Stimulated activated CD4-positive, alpha-beta T cell treated with anti-CD3 and anti-CD28 coated beads, Interleukin-12 subunit alpha, Interleukin-12 subunit beta, amount 100 ng/mL, for 4 hours (primary cell): ENCODE measurements around the gene GPR83.
"Not testable (repeated sequence)": the region's sequence is repeated elsewhere in the genome, so short reads cannot be mapped to it uniquely, and the experiment has no call there.

Experiments used
- DNase-seq: peaks from one replicate; pipeline ENCODE4 v3.0.0-alpha.2; 2020

The GPR83 gene

DNA sequence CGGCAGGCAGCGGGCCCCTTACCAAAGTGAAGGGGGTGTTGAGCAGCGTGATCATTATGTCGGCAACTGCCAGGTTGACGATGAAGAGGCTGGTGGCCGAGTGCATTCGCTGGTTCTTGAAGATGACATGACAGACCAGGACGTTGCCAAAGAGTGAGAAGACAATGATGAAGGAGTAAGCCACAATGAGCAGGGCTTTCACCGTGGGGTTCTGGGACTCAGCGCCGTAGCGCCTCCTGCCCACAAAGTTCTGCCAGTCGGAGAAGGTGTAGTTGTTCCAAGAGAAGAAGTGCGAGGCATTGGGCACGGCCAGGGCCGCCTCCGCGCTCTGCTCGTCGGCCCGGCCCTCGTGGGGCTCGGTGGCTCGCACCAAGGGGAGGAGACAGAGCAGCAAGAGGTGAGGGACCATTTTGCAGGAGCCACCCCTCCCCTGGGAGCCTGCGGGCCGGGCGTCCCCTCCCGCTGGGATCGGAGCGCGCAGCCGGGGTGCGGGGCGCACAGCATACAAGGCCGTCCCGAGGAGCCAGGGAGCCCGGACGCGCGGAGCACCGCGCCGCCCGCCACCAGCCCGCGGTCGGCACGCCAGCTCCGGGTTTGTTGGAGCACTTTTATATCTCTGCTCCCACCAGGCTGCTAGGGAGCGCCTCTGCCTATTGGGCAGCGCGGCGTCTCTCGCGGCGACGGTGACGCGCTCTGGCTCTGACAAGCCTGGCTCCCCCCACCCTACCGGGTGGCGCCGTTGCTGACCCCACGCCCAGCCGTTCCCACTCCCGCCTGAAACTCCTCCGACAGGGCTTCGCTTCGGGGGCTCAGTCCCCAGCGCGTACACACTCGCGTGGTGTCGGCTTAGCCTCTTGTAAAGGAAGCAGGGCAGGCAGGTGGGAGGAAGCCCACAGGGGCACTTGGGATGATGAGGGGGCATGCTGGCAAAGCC lies at the start of gene GPR83:
Gene GPR83 (minus strand): TSS at position 581 of the 934 bp plus-strand sequence. CDS start 172 bp downstream, at position 409.
- DNase-seq: no peak

DNA sequence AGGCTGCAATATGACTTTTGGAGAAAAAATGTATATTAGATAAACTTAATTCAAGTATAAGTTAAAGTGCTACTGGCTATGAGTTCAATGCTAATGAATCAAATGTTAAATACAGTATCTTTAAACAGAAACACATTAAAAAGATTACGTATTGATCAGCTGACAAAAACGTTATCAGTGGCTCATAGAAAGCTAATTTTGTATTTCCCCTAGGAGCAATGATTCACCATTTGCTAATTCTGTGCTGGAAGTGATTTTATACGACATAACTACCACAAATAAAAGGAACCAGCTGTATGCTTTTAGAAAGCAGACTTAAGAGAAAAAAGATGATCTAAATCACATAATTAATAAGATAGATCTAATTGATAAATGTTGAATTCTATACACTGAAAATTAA lies 48.8 kb upstream of the GPR83 start:
- no peak for DNase-seq

GRCh38 chr11:94449437-94449836 lies 48.2 kb upstream of the GPR83 start:
- no peak for DNase-seq

DNA sequence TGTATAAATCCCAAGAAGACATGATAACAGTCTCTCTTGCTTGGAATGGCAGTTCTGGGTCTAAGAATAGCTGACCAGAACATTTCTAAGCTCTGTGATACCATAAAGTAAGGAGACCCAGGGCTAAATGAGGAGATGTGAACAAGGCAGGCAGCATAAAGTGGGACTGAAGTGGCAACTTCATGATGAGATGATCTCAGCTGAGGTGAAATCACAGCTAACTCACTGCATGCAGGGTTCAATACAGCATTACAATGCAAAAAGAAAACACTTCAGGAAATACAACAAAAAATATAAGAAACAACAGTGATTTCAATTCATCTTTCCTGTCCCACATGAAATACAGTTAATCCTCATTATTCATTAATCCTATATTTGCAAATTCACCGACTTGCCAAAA lies 47.8 kb upstream of the GPR83 start:
- no peak for DNase-seq

- no peak for DNase-seq
Measured at GRCh38 chr11:94447149-94447548, 45.9 kb upstream of the GPR83 start.

- no peak for DNase-seq
Measured at GRCh38 chr11:94445641-94446040, 44.4 kb upstream of the GPR83 start.

DNA sequence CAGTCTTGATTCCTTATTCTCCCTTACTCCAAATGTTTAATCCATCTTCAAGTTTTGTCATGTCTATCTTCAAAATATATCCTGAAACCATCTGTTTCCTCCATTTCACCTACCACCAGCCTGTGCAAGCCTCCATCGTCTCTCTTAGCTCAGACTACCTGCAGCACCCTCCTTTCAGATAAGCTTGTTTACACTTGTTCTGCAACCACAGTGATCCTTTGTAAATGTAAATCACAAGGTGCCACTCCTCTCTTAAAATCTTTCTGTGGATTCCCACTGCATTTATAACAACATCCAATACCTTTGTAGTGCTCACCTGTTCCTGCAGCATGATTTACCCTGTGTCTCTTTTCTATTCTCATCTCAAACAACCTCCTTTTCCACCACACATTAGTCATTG lies 31.8 kb upstream of the GPR83 start:
- DNase-seq: no peak

GRCh38 chr11:94424662-94425061 lies 23.4 kb upstream of the GPR83 start:
- no peak for DNase-seq

- no peak for DNase-seq
Measured at GRCh38 chr11:94424011-94424410, 22.8 kb upstream of the GPR83 start.

- no peak for DNase-seq
Measured at GRCh38 chr11:94423507-94423906, 22.3 kb upstream of the GPR83 start.

- DNase-seq: no peak
Measured at GRCh38 chr11:94418123-94418765, 17.0 kb upstream of the GPR83 start.

GRCh38 chr11:94417386-94417987 lies 16.3 kb upstream of the GPR83 start:
- no peak for DNase-seq

GRCh38 chr11:94405062-94405833 lies 4.0 kb upstream of the GPR83 start:
- DNase-seq: no peak

- DNase-seq: no peak
Measured at GRCh38 chr11:94402355-94402754, 1.1 kb upstream of the GPR83 start.

DNA sequence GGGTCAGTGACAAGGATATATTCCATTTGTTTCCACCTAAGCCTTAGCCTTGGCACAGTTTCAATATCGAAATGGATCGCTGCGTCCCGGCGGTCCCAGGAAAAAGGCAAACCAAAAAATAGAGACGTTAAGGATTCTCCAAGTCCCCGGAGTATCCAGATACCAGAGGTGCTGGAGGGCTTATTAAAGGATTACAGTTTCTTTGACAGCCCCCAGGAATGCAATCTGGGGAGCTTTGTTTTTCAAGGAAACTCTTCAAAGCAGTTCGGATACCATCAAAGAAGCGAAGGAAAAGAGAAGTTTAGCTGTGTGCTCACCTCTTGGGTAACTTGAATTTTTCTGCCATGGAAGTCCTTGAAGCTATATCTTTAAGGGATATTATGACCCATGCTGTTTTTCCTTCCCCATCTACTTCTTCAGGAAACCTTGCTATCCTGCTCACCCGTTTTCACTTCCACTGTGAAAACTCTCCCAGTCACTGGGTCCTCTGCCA lies 600 bp upstream of the GPR83 start:
- DNase-seq: no peak

DNA sequence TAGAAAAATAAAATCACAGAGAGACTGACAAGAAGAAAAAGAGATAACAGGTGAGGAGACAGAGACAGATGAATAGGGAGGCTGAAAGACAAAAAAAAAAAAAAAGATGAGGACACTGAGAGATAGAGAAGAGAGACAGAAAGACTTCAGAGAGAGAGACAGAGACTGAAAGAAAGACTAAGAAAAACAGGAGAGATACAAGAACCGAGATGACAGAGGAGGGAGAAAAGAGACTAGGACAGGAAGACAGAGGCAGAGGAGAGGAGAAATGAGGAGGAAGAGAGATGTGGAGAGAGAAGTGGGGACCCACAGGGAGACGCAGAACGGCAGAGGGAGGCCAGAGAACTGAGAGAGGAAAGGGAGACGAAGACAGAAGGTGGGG lies 771 bp downstream of the GPR83 start:
- DNase-seq: no peak

DNA sequence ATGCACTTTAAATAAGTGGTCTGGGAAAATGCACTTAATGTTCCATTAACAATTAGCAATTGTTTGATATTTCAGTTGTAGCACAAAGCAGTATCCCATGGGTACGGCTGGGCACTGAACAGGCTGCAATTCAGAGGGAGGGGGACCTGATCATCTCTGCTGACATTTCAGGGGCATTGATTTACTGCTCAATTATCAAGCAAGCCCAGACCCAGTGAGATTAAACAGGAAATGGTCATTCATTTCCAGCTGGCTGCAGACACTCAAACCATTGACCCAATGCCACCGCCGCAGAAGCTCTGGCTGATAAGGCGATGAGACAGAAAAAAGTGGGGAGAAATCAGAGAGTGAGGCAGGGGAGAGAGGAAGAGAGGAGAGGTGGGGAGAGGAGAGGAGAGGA lies 1.2 kb downstream of the GPR83 start:
- no peak for DNase-seq

- DNase-seq: no peak
Measured at GRCh38 chr11:94398101-94398500, 3.1 kb downstream of the GPR83 start.

- DNase-seq: no peak
Measured at GRCh38 chr11:94396282-94396681, 4.9 kb downstream of the GPR83 start.

- DNase-seq: not testable (repeated sequence)
Measured at GRCh38 chr11:94391937-94392336, 9.3 kb downstream of the GPR83 start.

DNA sequence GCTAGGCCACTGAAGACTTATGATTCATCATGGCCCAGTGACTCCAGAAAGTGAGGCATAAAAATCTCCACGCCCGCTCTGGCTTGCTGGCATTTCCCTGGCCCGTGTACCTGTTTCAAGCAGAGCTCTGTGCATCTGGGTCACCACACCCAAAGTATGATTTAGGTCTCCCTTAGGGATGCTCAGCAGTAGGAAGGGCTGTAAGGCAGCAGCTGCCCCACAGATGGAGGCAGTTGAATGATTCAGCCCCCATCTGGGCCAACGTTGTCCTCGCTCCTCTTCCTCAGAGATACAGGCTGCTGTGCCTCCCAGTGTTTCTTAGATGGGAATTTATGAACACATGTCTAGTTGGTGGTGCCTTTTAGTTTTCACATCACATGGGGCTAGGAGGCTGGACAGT lies 21.6 kb downstream of the GPR83 start:
- no peak for DNase-seq

- no peak for DNase-seq
Measured at GRCh38 chr11:94376841-94377240, 24.4 kb downstream of the GPR83 start.

GRCh38 chr11:94370576-94370975 lies 30.6 kb downstream of the GPR83 start:
- not testable (repeated sequence) for DNase-seq
